Chondrocyte (in vitro differentiated cells): ENCODE data around the gene SLC25A47. TPM values are rescaled to one million over a fixed set of nuclear protein-coding genes. Genes with fewer than 3 reads are reported as not detected.

Experiments used
- DNase-seq: peaks from one replicate; pipeline ENCODE4 v3.0.0; 2021; ENCODE audit warnings: mixed read lengths, low spot score
- H3K27ac Mint-ChIP-seq: one replicate; pipeline ENCODE4 v1.8.0; 2021; ENCODE audit warnings: mild to moderate bottlenecking, moderate library complexity, mixed read lengths; ENCODE audit not compliant: unreplicated experiment
- H3K27me3 Mint-ChIP-seq: 2 replicates; pipeline ENCODE4 v1.8.0; 2021; ENCODE audit warnings: low read depth, mixed read lengths
- H3K36me3 Mint-ChIP-seq: 2 replicates; pipeline ENCODE4 v1.8.0; 2021; ENCODE audit warnings: low read depth, mixed read lengths
- H3K4me1 Mint-ChIP-seq: 2 replicates; pipeline ENCODE4 v1.8.0; 2021; ENCODE audit warnings: low read depth, mild to moderate bottlenecking, mixed read lengths
- H3K4me3 Mint-ChIP-seq: one replicate; pipeline ENCODE4 v1.8.0; 2021; ENCODE audit warnings: mild to moderate bottlenecking, moderate library complexity, mixed read lengths; ENCODE audit not compliant: unreplicated experiment
- H3K9me3 Mint-ChIP-seq: 2 replicates; pipeline ENCODE4 v1.8.0; 2021; ENCODE audit warnings: low read depth, mixed read lengths
- CTCF ChIP-seq: fragments of 200-600 bp; sonication (generic); IDR thresholded peaks from 2 replicates; pipeline ENCODE4 v1.5.0; 2021; ENCODE audit warnings: antibody characterized with exemption, mild to moderate bottlenecking, moderate library complexity
- total RNA-seq: library from RNA; stranded (reverse); gene quantifications from 3 replicates; pipeline ENCODE4 v1.2.1, GENCODE V29; 2021

The SLC25A47 gene
- total RNA-seq, 1 donor from 2014 or later, result not detected

GRCh38 chr14:100374270-100374669 lies 51.1 kb downstream of the SLC25A47 start:
- Mint-ChIP-seq H3K36me3 (peaks cover 6% of the 10 kb centered on the region), H3K4me3 (peak overlapping the region; percentile 86), H3K27me3 (no peaks in the 10 kb centered on the region), H3K4me1 (peaks cover 57% of the 10 kb centered on the region), H3K27ac (peak overlapping the region; percentile 99), H3K9me3 (no peaks in the 10 kb centered on the region)
- no peak for TF ChIP-seq CTCF
- DNase-seq, result no peak

GRCh38 chr14:100374876-100375265 lies 51.7 kb downstream of the SLC25A47 start:
- peaks cover 56% of the 10 kb centered on the region for H3K4me1 Mint-ChIP-seq
- peak overlapping the region; percentile 86 for H3K4me3 Mint-ChIP-seq
- TF ChIP-seq CTCF, result no peak
- no peak for DNase-seq
- no peaks in the 10 kb centered on the region for H3K9me3 Mint-ChIP-seq
- H3K27me3 Mint-ChIP-seq, result no peaks in the 10 kb centered on the region
- peak overlapping the region; percentile 99 for H3K27ac Mint-ChIP-seq
- peaks cover 6% of the 10 kb centered on the region for H3K36me3 Mint-ChIP-seq

- no peak for TF ChIP-seq CTCF
- H3K4me3 Mint-ChIP-seq, result peak overlapping the region; percentile 86
- no peaks in the 10 kb centered on the region for H3K9me3 Mint-ChIP-seq
- H3K36me3 Mint-ChIP-seq, result peaks cover 2% of the 10 kb centered on the region
- H3K27me3 Mint-ChIP-seq, result no peaks in the 10 kb centered on the region
- H3K27ac Mint-ChIP-seq, result peak overlapping the region; percentile 99
- peaks cover 52% of the 10 kb centered on the region for H3K4me1 Mint-ChIP-seq
- DNase-seq, result no peak
Measured at GRCh38 chr14:100375266-100375962, 52.3 kb downstream of the SLC25A47 start.

GRCh38 chr14:100375963-100376735 lies 53.0 kb downstream of the SLC25A47 start, which contains the start of gene WDR25:
TSS of gene WDR25 (plus strand) at chr14:100376485.
- Mint-ChIP-seq H3K27me3 (no peaks in the 10 kb centered on the region), H3K9me3 (no peaks in the 10 kb centered on the region), H3K4me1 (peaks cover 52% of the 10 kb centered on the region), H3K27ac (peak within 1 kb of the TSS; percentile 99), H3K36me3 (peaks cover 3% of the 10 kb centered on the region), H3K4me3 (peak within 1 kb of the TSS; percentile 86)
- TF ChIP-seq CTCF, result no peak
- peak; percentile 98 for DNase-seq

GRCh38 chr14:100376751-100377171 lies 53.6 kb downstream of the SLC25A47 start:
- TF ChIP-seq CTCF, result peak; percentile 53
- peaks cover 3% of the 10 kb centered on the region for H3K36me3 Mint-ChIP-seq
- H3K27ac Mint-ChIP-seq, result peak overlapping the region; percentile 99
- H3K4me1 Mint-ChIP-seq, result peaks cover 54% of the 10 kb centered on the region
- DNase-seq, result no peak
- H3K9me3 Mint-ChIP-seq, result no peaks in the 10 kb centered on the region
- H3K27me3 Mint-ChIP-seq, result no peaks in the 10 kb centered on the region
- H3K4me3 Mint-ChIP-seq, result peak overlapping the region; percentile 86
